PC-3 (cell line): ENCODE measurements around the gene NPY5R.

Source experiments
- CTCF ChIP-seq: fragments of 300-600 bp; sonication (generic); conservative IDR thresholded peaks from 2 replicates; pipeline ENCODE4 v1.5.1; 2017; ENCODE audit warnings: antibody characterized with exemption, low read depth, mild to moderate bottlenecking, low read length
- EZH2 ChIP-seq: fragments of 300-600 bp; sonication (generic); IDR thresholded peaks from one replicate; pipeline ENCODE4 v1.6.1; 2017; ENCODE audit warnings: antibody characterized with exemption, mild to moderate bottlenecking, low read length; ENCODE audit not compliant: unreplicated experiment

- TF ChIP-seq EZH2: no peak
- TF ChIP-seq CTCF: no peak
Measured at GRCh38 chr4:163344147-163345125, 744 bp downstream of the NPY5R start.
